ENCODE measurements around the gene LRMDA.

LRMDA gene

GRCh38 chr10:76333796-76334195, 902.4 kb downstream of the LRMDA start:
- DNase-seq (ENCODE audit: low read depth in 2 of 2), result no peak

DNA sequence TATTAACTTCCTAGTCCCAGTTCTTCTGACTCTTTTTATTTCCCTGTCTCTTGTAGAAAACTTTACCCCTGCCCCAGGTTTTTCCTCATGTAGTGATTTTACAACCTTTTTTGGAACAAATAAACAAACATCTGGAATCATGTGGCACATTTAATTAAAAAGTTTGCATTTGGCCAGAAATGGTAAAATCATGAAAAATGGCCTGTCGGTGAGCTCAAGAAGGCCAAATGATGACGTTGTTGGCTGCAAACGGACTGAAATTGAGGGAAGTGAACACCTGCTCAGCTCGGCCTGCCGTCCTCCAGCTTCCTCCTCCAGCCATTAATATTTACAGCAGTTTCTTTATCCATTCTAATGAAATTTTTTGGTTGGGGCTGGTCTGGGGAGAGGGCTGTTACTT, 902.8 kb downstream of the LRMDA start:
- no peak for DNase-seq (ENCODE audit: low read depth in 2 of 2)

DNA sequence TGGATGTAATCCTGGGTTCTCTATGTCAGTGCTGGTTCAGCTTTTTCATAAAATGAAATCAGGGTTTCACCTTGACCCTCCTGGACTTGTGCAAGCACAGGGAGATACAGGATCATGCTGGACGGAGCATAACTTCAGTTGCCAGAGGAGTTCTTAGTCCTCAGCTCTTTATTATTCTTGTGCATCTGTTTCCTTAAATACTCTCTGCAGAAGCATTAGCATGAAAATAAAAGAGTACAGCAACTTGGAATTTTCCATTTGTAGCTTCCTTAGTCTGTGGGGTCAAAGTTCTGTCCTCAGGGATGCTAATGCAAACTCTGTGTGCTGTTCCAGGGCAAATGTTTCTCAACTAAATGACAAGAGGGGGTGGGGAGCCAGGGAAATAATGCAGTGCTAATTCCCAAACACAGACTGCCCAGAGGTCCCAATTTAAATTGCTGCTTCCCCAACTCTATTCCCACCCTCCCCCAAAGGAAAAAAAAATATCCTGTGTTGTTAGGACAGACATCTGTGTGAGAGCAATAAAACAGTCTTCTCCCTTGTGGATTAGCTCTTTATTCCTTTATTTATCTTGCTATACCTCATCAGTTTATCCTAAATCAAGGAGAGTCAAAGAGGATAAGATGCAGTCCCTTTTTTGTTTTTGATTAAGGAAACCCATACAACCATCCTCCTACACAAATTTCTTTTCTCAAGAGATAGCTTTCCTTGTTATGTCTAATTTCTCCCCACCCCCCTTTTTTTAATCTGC, 905.0 kb downstream of the LRMDA start:
- no peak for DNase-seq (ENCODE audit: low read depth in 2 of 2)

- DNase-seq (ENCODE audit: low read depth in 2 of 2), result no peak
These were observed 906.2 kb downstream of the LRMDA start for GRCh38 chr10:76337641-76338040.

DNA sequence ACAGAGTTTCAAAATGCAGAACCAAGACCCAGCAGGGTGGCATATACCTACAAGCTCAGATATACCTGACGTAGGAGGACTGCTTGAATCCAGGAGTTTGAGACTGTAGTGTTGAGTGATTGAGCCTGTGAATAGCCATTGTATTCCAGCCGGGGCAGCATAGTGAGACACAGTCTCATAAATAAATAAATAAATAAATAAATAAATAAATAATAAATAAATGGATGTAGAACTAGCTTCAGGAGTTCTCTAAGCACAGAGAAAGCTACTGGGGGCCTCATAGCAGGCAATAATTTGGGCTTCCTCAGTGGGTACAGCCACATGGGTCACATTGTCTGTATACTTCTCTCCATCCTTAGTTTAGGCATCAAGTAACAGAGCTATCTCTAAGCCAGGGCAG, 906.8 kb downstream of the LRMDA start:
- no peak for DNase-seq (ENCODE audit: low read depth in 2 of 2)

GRCh38 chr10:76341740-76342139, 910.3 kb downstream of the LRMDA start:
- no peak for DNase-seq (ENCODE audit: low read depth in 2 of 2)

DNA sequence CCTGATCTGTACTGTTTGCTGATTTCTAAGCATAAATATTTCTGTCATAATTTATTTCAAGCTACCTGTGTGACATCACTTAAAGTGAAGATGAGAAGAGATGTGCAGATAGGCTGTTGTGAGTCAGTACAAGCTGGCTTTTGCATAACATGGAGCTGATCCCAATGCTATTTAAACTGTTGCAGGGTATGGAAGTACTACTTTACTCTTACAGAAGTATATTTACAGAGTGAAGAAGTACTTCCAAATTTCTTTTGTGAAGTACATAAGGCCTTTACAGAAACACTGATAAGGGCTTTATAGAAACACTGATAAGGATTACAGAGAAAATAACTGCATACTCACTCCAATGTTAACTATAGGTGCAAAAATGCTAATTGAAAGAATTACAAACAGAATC, 911.6 kb downstream of the LRMDA start:
- DNase-seq (ENCODE audit: low read depth in 2 of 2), result no peak

- DNase-seq (ENCODE audit: low read depth in 2 of 2), result no peak
These were observed 916.4 kb downstream of the LRMDA start for GRCh38 chr10:76347832-76348231.

DNA sequence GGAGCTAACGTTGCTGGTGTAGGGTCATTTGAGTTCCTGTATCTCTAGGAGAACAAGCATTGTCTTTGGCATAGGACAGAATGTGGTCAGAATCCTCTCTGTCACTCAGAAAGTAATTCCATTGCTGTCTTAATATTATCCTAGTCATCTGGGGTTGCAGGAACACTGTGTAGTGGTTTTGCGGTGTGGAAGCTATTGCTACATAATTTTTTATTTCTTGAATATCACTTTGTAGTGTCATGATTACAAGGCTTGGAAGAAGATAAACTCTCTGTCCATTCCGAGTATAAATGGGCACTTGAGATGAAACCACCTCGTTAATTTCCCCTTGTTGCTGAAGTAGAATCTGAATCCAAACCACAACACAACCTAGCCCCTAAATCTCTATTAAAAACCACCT, 919.2 kb downstream of the LRMDA start:
- no peak for DNase-seq (ENCODE audit: low read depth in 2 of 2)

DNA sequence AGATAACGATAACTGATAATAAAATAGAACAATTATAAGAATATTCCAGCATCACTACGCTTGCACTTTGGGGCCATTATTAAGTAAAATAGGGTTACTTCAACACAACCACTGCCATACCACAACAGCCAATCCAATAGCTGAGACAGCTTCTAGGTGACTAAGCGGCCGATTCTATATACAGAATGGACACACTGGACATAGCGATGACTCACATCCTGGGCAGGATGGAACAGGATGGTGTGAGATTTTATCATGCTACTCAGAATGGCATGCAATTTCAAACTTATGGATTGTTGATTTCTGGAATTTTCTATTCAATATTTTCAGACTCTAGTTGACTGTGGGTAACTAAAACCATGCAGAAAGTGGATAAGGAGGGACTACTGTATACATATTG, 920.9 kb downstream of the LRMDA start:
- DNase-seq (ENCODE audit: low read depth in 2 of 2), result no peak

DNA sequence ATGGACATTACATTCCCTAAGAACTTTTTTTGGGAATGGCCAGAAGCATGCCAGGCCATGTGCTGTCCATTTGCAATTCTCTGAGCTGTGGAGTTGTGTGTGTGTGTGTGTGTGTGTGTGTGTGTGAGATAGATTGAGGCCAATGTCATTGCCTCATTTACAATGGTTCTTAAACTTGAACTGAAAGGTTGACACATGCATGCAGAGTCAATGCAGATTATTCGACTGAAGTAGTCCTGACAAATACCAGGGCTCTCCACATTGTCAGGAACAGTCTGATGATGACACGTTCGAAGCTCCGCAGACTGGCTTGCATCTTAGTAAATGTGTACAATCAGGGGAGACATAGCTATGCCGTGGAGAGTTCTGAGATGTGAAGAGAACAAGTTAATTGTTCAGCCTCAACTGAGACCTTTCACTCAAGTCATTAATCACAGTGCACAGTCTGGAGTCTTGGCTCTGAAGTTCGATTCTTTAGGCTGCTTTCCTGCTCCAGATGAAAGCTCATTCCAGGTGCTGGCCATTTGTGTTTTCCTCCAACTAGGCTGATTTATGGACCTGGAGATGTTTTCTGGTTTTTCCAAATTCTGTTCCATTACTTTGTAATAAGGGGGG, 921.9 kb downstream of the LRMDA start:
- no peak for DNase-seq (ENCODE audit: low read depth in 2 of 2)

GRCh38 chr10:76354212-76354738, 922.9 kb downstream of the LRMDA start:
- no peak for DNase-seq (ENCODE audit: low read depth in 2 of 2)

DNA sequence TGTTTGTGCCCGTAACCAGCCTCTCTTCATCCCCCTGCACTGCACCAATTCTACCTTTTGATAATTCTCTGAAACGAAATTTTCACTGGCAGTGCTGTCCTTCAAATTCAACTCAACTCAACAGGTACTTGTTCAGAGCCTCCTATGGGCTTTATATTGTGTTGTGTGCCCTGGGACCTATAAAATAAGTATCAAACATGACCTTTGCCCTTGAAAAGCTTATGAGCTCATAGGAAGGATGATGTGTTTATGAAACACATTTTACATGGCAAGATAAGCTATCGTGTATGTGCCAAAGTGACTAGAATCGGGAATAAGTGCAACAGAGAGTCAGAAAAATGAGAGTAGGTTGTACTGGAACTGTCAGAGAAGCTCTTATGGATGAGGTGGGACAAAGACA, 923.5 kb downstream of the LRMDA start:
- no peak for DNase-seq (ENCODE audit: low read depth in 2 of 2)

- DNase-seq (ENCODE audit: low read depth in 2 of 2), result no peak
These were observed 925.1 kb downstream of the LRMDA start for GRCh38 chr10:76356557-76356956.

- DNase-seq (ENCODE audit: low read depth in 2 of 2), result no peak
These were observed 926.4 kb downstream of the LRMDA start for GRCh38 chr10:76357726-76358415.

GRCh38 chr10:76358743-76359395, 927.4 kb downstream of the LRMDA start:
- DNase-seq (ENCODE audit: low read depth in 2 of 2), result no peak

- DNase-seq (ENCODE audit: low read depth in 2 of 2), result no peak
These were observed 944.3 kb downstream of the LRMDA start for GRCh38 chr10:76375761-76376160.

DNA sequence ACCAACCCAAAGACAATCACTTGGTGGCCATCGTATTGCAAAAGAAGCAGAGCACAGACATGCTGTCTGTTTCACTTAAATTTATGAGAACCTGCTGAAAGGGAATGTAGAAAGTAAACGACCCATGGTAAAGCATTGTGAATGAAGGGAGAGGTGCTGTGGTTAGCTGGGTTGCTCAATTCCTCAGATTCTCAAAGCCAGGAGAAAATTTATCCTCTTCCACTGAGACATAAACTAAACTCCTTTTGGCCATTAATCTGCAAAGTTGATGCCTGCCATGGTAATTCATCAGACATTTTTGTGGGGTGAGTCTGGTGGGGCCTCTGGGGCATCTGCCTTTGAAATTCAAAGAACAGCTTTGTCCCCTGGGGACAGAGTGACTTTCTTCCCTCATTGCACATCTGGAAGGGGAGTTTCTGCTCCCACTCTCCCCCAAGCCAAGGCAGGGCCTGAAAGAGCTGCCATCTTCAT, 951.0 kb downstream of the LRMDA start:
- DNase-seq (ENCODE audit: low read depth in 2 of 2), result no peak

- no peak for DNase-seq (ENCODE audit: low read depth in 2 of 2)
These were observed 957.0 kb downstream of the LRMDA start for GRCh38 chr10:76388321-76389023.

DNA sequence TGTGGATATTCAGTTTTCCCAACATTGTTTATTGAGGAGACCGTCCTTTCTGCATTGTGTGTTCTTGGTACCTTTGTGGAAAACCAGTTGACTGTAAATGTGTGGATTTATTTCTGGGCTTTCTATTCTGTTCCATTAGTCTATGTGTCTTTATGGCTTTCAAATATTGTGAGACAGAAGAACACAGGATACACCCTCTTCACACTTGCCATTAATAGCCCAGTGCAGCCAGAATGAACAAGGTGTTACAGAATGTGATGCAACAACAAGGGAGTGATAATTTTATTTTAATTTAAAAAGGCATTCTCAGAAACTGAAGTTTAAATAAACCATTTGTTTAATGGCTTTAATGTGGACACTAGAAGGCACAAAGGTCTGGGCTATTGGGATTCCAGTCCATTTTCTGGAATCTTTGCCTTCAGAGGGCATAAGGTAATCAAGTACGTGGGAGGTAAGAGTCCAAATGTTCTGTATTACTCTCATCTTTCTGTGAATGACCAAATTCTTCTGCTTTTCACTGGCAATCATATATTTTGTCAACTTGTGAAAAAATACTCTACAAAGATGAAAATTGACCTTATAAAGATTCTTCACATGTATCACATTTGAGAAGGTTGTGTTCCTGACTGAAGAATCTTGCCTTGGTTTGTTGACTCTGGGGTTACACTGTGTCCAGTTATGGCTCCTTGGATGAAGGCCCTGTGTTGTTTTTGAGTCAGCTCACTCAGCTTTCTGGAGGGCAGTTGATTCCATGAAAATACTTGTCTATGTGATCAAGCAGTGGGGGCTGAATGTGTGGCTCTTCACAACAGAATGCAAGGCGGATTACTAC, 962.7 kb downstream of the LRMDA start:
- no peak for DNase-seq (ENCODE audit: low read depth in 2 of 2)

DNA sequence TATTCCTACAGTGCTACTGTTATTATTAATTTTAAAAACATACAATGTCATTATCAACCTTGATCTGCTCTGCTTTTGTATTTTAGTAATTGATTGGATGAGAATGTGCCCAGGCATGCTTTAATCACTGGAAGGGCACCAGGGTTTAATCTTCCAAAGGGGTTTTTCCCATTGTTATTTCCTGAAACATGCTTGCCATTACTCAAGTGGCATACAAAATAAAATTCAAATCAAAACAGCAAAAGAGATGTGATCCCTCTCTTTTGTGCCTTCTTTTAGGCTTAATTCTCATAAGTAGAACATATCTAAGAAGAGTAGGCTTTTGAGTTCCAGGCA, 963.3 kb downstream of the LRMDA start:
- no peak for DNase-seq (ENCODE audit: low read depth in 2 of 2)

All from stimulated activated CD4-positive, alpha-beta T cell treated with anti-CD3 and anti-CD28 coated beads, Interleukin-4, amount 100 ng/mL, for 48 hours (primary cell).